Adipocyte (in vitro differentiated cells): ENCODE data around the gene DSN1.

ENCODE experiments used
- DNase-seq: peaks from one replicate; pipeline ENCODE4 v3.0.0-alpha.2; 2015; ENCODE audit warnings: low read depth
- H3K27me3 ChIP-seq: replicated peaks from 2 replicates; pipeline ENCODE4 v1.7.0; 2013; ENCODE audit warnings: mild to moderate bottlenecking, low read length, moderate library complexity; ENCODE audit not compliant: control insufficient read depth, insufficient read depth
- H3K36me3 ChIP-seq: 2 replicates; pipeline ENCODE4 v1.7.0; 2013; ENCODE audit warnings: low read length, mild to moderate bottlenecking, moderate library complexity; ENCODE audit not compliant: control insufficient read depth, insufficient read depth, severe bottlenecking
- H3K4me1 ChIP-seq: 2 replicates; pipeline ENCODE4 v1.7.0; 2013; ENCODE audit warnings: mild to moderate bottlenecking, low read length, moderate library complexity; ENCODE audit not compliant: control insufficient read depth, insufficient read depth
- H3K4me3 ChIP-seq: 2 replicates; pipeline ENCODE4 v1.7.0; 2013; ENCODE audit warnings: mild to moderate bottlenecking, low read length, moderate library complexity
- H3K9ac ChIP-seq: 2 replicates; pipeline ENCODE4 v1.7.0; 2013; ENCODE audit warnings: mild to moderate bottlenecking, low read length, moderate library complexity
- H3K9me3 ChIP-seq: 2 replicates; pipeline ENCODE4 v1.7.0; 2013; ENCODE audit warnings: mild to moderate bottlenecking, low read length, moderate library complexity; ENCODE audit not compliant: control insufficient read depth

DSN1 gene

DNA sequence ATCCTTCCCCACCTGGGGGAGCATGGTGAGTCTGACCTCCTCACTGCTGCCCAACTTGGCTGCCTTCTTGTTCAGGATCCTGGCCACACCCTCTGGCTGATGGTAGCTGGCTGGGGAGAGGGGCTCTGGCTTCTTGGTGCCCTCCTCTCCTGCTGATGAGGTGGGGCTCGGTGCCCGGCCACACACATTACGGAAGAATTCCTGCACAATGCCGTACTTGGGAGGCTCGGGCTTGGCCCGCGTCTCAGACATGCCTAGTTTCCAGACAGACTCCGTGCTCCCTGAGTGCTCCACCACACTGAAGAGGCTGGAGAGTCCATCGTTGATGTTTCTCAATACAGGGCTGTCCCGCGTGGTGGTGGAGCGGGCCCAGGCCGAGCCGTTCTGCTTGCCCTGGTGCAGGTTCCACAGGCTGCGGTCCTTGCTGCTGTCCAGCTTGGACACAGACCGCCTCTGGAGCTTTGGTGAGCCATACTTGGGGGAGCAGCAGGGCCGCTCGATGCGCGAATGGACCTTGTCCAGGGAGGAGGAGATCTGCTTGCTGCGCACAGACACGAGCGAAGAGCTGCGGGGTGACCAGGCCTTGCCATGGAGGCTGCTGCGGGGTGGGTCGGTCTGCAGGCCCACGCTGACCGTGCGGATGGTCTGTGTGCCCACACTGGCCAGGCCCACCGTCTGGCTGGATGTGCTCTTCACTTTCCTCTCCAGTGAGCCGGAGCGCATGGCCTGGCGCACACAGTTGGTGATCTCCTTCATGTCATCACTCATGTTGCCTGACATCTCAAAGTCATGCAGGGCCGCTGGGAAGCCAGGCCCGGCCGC, 19.9 kb upstream of the DSN1 start:
- Histone ChIP-seq H3K36me3 (peaks cover 64% of the 10 kb centered on the region), H3K4me1 (no peaks in the 10 kb centered on the region), H3K4me3 (no peak overlapping the region), H3K9me3 (no peaks in the 10 kb centered on the region), H3K9ac (no peak overlapping the region), H3K27me3 (no peaks in the 10 kb centered on the region)
- no peak for DNase-seq

DNA sequence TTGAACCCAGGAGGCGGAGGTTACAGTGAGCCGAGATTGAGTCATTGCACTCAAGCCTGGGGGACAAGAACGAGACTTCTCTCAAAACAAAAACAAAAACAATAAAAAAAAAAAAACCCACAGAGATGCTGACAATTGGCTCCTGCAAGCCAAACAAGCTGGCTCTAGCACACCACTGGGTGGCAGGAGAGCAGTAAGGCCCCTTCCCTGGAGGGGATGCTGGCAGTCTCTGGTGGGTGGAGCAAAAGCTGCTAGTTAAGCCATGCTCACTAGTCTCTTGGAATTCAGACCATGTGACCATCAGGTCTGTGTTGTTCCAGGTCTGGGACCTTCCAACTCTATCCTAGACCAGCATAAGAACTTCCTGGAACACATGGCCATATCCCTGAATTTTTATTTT, 18.9 kb upstream of the DSN1 start:
- H3K36me3 ChIP-seq: peaks cover 54% of the 10 kb centered on the region
- peak; percentile 70 for DNase-seq
- H3K27me3 ChIP-seq: no peaks in the 10 kb centered on the region
- no peak overlapping the region for H3K4me3 ChIP-seq
- H3K4me1 ChIP-seq: no peaks in the 10 kb centered on the region
- no peaks in the 10 kb centered on the region for H3K9me3 ChIP-seq
- H3K9ac ChIP-seq: no peak overlapping the region

DNA sequence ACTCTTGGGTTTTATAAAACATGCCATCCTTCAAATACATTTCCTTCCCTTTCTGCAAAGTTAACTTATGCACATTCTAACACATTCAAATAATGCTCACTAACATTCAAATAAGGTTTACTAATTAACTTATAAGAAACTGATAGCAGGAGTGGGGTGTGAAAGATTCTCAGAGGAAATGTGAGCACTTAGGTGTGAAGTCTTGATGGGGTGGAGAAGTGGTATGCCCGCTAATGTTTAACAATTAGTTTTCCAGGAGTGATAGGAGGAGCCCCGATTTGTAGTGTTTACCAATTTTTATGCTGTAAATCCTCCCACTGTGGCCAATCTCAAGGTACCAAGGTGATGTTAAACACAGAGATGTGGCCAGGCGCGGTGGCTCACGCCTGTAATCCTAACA, 18.3 kb upstream of the DSN1 start:
- H3K27me3 ChIP-seq: no peaks in the 10 kb centered on the region
- H3K9me3 ChIP-seq: no peaks in the 10 kb centered on the region
- H3K4me1 ChIP-seq: no peaks in the 10 kb centered on the region
- DNase-seq: no peak
- peaks cover 49% of the 10 kb centered on the region for H3K36me3 ChIP-seq
- H3K9ac ChIP-seq: no peak overlapping the region
- H3K4me3 ChIP-seq: no peak overlapping the region

DNA sequence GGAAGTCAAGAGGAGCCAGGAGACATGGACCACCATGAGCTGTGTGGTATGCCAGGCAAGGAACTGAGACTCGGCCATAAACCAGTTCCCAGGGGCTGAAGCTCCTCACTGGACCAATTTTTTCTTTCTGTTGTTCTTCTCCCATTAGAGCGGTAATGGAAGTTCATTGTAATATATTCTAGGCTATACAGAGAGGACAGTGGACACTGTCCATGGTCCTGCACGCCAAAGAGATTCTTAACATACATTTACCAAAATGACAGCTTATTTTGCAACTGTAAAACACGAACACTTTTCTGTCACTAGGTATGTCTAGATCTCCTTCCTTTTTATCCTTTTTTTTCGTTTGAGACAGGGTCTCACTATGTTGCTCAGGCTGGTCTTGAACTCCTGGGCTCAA, 13.1 kb upstream of the DSN1 start:
- peaks cover 8% of the 10 kb centered on the region for H3K4me1 ChIP-seq
- peaks cover 41% of the 10 kb centered on the region for H3K36me3 ChIP-seq
- no peak overlapping the region for H3K4me3 ChIP-seq
- no peaks in the 10 kb centered on the region for H3K9me3 ChIP-seq
- H3K27me3 ChIP-seq: no peaks in the 10 kb centered on the region
- no peak for DNase-seq
- no peak overlapping the region for H3K9ac ChIP-seq

DNA sequence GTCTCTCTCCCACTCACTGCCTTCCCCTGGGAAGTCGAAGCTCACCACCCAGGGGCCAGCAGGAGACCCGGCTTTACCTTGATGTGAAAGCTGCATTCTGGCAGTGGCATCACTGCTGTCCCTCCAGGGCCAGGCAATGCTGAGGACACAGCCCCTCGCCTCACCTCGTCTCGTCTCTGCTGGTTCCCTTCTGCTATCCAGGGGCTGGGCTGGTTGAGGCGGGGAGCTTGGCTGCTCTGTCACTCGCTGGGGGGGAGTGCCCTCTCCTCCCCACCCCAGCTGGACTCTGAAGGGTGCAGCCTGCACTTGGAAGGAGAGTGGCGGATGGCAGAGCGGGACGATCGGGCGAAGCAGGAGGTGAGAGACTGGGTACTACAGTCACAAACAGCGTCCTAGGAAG, 12.7 kb upstream of the DSN1 start:
- H3K27me3 ChIP-seq: no peaks in the 10 kb centered on the region
- no peaks in the 10 kb centered on the region for H3K9me3 ChIP-seq
- H3K36me3 ChIP-seq: peaks cover 37% of the 10 kb centered on the region
- H3K4me3 ChIP-seq: no peak overlapping the region
- peaks cover 8% of the 10 kb centered on the region for H3K4me1 ChIP-seq
- no peak overlapping the region for H3K9ac ChIP-seq
- DNase-seq: no peak

DNA sequence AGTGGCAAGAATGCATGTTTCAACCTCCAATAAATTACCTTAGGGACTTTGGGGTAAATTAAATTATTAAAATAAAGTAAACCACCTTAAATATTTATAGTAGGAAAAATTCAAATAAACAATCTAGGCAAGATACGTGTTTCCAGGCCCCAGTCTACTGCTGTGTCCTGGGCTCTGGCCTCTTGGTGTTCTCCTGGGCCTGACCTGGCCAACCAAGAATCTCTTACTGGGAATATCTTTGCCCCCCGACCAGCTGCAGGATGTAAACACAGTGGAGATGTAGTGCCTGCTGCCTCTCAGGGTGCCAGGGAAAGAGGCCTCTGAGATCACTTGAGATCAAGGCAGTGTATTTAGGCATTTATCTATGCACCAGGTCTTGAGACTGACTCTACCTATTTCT, 11.7 kb upstream of the DSN1 start:
- Histone ChIP-seq H3K9me3 (no peaks in the 10 kb centered on the region), H3K9ac (no peak overlapping the region), H3K4me3 (no peak overlapping the region), H3K27me3 (no peaks in the 10 kb centered on the region), H3K36me3 (peaks cover 36% of the 10 kb centered on the region), H3K4me1 (peaks cover 8% of the 10 kb centered on the region)
- DNase-seq: no peak

DNA sequence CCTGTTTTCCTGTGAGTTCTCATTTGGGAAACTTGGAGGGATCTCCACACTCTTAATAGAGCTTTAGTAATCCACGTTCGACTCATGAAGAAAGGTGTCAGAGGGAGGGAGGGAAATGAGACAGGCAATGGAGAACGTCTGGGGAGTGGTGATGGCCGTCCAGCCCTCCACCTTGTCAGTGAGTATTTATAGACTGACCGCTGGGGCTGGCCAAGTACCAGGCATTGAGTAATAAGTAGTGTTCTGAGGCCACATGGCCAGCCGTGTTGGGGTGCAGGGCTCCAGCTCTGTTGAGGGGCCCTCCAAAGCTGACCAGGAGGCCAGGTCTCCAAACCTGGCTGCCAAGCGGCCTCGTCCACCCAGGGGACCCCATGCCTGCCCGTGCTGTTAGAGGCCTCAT, 11.3 kb upstream of the DSN1 start:
- peaks cover 8% of the 10 kb centered on the region for H3K4me1 ChIP-seq
- no peak overlapping the region for H3K4me3 ChIP-seq
- H3K9me3 ChIP-seq: no peaks in the 10 kb centered on the region
- no peaks in the 10 kb centered on the region for H3K27me3 ChIP-seq
- no peak for DNase-seq
- no peak overlapping the region for H3K9ac ChIP-seq
- H3K36me3 ChIP-seq: peaks cover 36% of the 10 kb centered on the region

DNA sequence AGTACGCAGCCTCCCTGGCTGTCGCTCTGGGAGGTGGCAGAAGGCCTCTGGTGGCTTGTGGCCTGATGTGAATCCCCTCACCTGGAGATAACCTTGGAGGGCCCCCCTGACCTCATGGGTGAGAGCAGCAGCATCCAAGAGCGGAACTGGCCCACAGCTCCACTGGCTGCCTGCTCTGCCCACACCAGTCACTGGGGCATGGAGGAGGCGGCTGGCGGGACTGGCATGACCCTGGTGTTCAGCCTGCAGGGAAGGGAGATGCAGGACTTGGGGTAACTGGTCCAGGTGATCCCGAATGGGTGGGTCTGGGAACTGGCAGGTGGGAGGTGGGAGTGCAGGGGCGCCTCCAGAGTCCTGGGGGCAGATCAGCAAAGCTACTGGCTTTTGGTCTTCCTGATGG, 10.6 kb upstream of the DSN1 start:
- Histone ChIP-seq H3K9ac (no peak overlapping the region), H3K9me3 (no peaks in the 10 kb centered on the region), H3K36me3 (peaks cover 36% of the 10 kb centered on the region), H3K4me3 (no peak overlapping the region), H3K27me3 (no peaks in the 10 kb centered on the region), H3K4me1 (peaks cover 8% of the 10 kb centered on the region)
- DNase-seq: no peak

DNA sequence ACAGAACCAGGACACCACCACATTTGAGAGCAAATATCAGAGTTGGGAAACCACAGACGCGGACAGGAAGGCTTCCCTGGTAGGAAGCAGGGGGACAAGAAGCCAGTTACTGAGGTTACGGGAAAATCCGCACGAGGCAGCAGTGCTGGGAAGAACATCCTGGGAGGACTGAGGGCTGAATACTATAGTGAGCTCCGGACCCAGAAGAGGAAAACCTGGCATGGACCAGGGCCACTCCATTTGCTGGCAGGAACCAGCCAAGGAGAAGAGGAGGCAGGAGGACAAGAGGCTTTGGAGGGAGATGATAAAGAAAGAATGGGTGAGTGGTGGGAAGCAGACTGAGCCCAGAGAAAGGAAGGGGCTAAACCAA, 6.1 kb upstream of the DSN1 start:
- no peaks in the 10 kb centered on the region for H3K27me3 ChIP-seq
- peaks cover 21% of the 10 kb centered on the region for H3K36me3 ChIP-seq
- peaks cover 9% of the 10 kb centered on the region for H3K4me1 ChIP-seq
- no peak overlapping the region for H3K9ac ChIP-seq
- no peak for DNase-seq
- no peak overlapping the region for H3K4me3 ChIP-seq
- H3K9me3 ChIP-seq: no peaks in the 10 kb centered on the region

DNA sequence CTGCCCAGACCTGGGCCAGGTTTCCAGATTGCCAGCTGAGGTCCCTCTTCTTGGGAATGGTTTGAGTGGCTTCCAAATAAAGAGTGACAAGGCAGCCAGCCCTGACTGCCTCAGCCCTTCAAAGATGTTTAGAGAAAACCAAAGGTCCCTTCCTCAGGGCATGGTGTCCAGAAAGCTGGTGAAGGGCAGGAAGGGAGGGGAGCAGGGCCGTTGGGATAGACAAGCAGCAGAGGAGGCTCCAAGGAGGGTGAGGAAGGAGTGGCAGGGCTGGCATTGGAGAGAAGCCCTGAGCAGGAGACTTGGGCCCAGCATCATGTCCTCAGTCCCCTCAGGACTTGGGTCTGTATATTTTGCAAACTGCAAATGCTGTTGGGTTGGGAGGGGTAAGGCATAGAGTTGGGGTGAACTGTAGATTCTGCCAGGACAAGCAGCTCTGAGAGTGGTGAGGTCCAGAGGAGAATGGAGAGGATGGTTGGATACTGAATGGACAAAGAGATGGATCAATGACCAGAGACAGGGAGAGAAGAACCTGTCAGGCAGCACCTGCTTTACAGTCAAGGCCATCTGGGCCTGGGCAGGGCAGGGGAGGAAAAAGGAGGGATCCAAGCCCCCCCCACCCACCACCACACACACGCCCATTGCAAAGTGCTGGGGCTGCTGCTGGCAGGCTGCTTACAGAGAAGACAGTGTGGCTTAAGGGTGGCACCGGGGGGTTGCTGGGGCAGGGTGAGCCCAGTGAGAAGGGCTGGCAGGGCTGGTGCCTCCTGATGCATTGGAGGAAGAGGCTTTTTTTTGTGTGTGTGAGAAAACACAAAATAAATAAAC, 5.5 kb upstream of the DSN1 start:
- Histone ChIP-seq H3K9ac (no peak overlapping the region), H3K27me3 (no peaks in the 10 kb centered on the region), H3K9me3 (no peaks in the 10 kb centered on the region)

DNA sequence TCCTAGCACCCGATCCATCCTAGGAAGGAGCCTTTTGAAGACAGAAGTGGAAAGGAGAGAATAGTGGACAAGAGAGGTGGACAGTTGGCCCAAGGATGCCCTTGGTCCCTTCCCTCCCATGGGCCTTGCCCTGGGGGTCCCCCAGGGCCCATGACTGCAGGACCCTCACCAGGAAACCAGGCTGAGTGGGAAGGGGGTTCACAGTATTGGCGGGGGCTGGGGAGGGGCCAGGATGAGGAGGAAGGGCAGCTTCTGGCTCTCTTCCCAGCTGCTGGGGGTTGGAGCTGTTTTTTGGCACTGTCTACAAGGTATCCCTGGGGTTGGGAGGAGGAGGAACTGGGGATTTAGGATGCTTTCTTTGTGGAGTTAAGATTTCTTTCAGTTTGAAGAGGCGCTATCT, 4.0 kb upstream of the DSN1 start:
- no peak for DNase-seq
- no peaks in the 10 kb centered on the region for H3K27me3 ChIP-seq
- no peaks in the 10 kb centered on the region for H3K9me3 ChIP-seq
- H3K4me3 ChIP-seq: no peak overlapping the region
- peaks cover 14% of the 10 kb centered on the region for H3K4me1 ChIP-seq
- H3K36me3 ChIP-seq: peaks cover 3% of the 10 kb centered on the region
- no peak overlapping the region for H3K9ac ChIP-seq

More for the DNA sequence above, 5.5 kb upstream of the DSN1 start:
- no peak for DNase-seq
- Histone ChIP-seq H3K36me3 (peaks cover 16% of the 10 kb centered on the region), H3K4me1 (peaks cover 8% of the 10 kb centered on the region), H3K4me3 (no peak overlapping the region)
